ENCODE measurements around the gene ABL1.

- no peak for TF ChIP-seq CTCF (IDR thresholded peaks at IDR 0.05 in 8 of 11, conservative IDR thresholded peaks at IDR 0.05 in 3 of 11)
- TF ChIP-seq POLR2A (IDR thresholded peaks at IDR 0.05) = no peak
- no peak for TF ChIP-seq POLR2AphosphoS5 (IDR thresholded peaks at IDR 0.05)
These were observed 42.2 kb downstream of the ABL1 start for GRCh38 chr9:130877300-130877699.
